ENCODE results near the gene REPS1.
"Not testable (repeated sequence)": the region's sequence is repeated elsewhere in the genome, so short reads cannot be mapped to it uniquely, and the experiment has no call there.

REPS1 gene

DNA sequence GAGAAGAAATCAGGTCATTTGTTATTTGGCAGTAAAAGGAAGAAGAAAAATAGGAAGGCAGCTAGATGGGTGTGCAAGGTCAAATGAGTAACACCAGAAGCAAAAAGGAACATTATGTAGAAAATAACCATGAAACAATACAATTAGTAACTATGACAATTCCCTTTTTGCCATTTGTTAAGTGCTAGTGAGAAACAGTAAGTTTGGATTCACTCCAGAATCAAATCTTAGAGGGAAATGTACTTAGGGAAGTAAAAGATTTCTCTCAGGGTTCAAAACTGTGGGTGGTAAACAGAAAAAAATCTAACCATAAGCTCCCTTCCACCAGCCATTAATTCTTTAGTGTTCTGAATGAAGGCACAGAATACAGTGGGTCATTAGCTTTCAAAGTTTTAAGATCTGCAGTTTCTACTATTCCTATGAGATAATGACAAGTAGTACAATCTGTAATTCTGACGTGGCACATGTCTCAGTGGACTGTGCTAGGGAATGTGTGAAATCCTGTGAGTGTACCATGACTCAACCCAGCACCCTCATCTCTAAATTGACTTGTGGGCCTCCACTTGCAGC lies 17.1 kb downstream of the REPS1 start:
- peak; percentile 17 for DNase-seq

DNA sequence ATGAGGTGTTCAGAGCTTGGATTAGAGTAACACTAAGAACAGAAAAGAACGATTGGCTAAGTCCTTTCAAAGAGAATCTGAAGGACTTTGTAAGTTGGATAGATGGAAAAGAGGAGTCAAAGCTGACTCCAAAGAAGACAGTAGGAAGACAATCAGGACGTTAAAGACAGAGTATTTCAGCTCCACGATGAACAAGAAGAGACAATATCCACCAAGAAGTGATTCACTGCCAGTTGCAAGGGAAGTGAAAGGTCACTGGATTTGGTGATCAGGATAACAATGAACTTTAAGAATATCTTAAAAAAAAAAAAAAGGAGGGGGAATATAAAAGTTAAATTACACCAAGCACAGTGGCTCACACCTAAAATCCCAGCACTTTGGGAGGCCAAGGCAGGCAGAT lies 17.9 kb downstream of the REPS1 start:
- no peak for DNase-seq

DNA sequence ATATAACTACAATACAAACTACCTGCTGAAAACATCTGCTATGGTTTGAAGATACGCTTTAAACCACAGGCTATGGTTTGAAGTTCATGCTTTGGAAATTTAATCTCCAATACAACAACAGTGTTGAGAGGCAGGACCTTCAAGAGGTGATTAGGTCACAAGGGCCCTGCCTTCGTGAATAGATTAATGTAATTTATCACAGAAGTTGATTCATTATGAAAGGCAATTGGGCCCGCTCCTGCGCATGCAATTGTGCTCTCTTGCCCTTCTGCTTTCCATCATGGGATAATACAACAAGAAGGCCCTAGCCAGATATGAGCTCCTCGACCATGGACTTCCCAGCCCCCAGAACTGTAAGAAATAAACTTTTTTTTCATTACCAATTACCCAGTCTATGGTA lies 21.2 kb downstream of the REPS1 start:
- DNase-seq = no peak

DNA sequence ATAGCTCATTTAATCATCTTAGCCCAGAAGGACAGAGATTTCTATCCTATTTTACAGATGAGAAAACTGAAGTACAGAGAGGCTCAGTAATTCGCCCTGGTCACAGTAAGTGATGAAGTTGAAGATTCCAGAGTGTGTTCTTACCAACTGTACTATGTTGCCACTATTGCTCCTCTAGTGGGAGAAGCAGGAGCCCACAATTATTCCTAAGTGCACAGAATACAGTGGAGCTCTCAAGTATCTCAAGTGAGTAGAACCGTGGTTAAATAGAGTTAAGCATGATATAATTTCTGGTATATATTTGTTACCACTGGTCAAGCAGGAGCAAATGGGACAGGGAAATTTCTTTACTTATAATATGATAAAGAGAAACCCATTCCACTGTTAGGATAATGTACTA lies 22.1 kb downstream of the REPS1 start:
- DNase-seq = no peak

DNA sequence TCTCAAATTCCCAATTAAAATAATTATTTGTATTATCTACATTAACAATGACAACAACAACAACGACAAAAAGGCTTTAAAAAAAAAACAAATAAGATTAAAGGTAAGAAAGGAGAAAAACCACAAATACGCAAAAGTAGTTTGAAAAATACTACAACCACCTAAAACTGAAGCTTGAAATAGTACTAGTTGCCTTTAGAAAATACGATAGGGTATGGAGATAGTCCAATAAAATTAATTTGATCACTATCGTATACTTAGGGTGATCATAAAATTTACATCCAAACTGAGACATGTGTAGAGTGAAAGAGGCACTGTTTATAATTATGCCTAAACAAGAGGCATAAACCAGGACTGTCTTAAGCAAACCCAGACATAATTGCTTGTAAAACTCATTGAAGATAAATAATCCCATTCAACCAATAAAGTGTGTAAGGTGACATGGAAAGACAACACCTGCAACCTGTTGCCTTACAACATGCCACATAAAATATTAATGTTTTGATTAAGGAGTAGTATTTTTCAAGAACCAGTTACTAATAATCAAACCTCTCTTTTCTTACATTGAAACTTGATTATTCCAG lies 22.7 kb downstream of the REPS1 start:
- DNase-seq = no peak

DNA sequence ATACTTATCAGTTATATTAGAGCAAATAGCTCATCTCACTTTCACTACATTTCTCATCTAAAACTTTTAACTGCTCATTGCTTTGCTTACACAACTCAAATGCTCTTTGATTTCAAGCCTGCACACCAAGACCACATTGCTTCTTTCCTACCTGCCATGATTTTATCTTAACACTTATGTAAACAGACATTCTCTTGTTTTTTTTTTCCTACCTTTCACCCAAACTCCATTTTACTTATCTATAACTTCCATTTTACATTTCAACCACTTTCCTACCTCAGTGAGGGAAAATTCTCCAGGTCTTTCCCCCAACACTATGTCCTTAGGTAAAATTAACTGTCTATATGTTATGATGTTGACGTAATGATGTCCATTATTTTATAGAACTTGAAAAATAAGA lies 24.0 kb downstream of the REPS1 start:
- no peak for DNase-seq

DNA sequence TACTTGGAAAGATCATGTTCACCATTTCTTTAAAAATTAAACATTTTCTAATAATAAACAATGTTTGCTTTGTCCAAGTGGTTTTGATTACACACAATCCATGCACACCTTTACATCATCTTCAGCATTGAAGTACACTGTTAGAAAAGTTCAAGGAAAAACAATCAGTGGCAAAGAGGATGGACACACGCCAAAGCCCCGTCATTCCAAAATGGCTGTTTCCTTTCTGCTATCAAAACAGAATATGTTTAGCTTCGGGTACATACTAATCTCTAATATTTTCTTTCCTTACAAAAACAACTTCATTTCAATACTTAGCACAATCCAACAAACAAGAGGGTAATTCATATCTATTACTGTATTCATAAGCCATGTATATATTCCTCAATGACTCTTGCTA lies 24.5 kb downstream of the REPS1 start:
- DNase-seq = no peak

DNA sequence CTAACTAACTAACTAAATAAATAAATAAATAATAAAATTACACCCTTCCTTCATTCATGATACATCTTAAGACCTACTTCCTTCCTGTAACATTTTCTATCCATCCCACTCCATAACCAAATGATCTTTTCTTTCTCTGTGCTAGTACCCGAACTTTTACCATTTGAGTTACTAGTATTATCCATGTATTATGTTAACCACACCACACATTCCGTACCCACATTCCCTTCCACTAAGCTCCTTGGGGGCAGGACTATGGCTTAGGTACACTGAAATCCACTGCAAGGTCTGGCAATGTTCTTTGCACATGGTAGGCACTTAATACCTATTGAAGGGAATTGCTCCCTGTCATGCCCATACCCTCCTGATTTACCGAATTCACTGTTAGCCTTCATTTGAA lies 24.9 kb downstream of the REPS1 start:
- DNase-seq = no peak

DNA sequence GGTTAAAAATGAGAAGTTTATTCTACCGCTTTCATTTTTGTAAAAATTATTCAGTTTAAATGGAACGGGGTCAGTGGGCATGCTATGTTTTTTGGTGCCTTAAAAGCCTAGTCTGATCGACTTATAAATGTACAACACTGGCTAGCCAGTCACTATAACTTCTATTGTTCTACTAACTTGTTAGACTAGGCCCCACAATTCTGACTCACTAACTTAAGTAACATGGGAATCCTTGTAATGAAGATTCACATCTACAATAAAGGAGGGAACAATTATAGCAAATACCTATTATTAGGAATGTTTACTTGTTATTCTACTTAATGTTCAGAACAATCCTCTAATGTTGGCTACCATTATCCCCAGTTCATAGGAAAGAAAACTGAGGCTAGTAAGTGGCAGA lies 28.5 kb downstream of the REPS1 start:
- DNase-seq = no peak

DNA sequence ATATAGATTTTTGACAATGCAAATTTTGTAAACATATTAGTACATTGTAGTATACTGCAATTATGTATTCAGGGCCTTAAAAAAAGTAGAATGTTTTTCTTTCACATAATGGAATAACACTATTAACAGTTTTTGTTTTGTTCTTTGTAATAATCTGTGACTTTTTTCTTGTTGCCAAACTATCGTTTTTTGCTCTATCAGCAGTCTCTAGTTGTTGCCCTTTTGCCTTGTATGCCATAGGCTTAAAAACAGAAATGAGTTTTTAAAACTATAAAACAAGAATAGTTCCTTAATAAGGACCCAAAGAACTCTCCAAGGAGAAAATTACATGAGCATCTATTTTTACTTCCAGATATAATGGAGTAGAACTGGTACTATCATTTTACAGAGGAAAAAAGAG lies 29.5 kb downstream of the REPS1 start:
- DNase-seq = no peak

DNA sequence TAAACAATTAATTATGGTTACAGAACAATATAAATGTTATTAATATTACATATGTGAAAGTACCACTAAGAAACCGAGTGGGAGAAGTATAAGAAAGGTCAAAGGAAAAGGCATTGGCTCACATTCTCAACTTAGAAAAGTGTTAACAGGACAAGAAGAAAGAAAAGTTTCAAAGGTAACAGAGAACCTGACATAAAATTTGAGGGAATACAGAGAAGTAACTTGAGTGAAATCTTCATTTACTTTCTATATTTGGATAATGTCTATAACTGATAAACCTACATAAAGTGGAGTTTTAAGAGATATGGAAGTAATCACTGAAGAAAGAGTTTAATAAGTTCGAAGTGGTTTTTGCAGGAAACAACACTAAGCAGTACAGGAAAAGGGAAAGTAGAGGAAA lies 30.1 kb downstream of the REPS1 start:
- DNase-seq = no peak

DNA sequence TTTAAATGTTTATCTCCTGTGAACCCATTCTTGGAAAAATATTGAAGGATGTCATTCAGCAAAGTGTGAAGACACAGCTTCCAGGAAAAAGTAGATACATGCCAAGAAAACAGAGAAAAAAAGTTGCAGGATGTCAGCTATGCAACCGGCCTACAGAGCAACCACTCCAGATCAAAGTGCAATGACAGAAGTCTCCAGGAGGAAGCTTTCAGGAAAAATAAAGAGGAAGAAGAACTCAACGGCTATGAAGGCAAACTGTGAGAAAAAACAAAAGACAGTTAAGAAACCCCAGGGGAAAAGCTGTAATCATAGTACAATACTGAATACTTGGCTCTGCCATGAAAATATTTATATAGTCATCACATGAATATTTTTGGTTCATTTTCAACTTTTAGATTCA lies 30.6 kb downstream of the REPS1 start:
- no peak for DNase-seq

DNA sequence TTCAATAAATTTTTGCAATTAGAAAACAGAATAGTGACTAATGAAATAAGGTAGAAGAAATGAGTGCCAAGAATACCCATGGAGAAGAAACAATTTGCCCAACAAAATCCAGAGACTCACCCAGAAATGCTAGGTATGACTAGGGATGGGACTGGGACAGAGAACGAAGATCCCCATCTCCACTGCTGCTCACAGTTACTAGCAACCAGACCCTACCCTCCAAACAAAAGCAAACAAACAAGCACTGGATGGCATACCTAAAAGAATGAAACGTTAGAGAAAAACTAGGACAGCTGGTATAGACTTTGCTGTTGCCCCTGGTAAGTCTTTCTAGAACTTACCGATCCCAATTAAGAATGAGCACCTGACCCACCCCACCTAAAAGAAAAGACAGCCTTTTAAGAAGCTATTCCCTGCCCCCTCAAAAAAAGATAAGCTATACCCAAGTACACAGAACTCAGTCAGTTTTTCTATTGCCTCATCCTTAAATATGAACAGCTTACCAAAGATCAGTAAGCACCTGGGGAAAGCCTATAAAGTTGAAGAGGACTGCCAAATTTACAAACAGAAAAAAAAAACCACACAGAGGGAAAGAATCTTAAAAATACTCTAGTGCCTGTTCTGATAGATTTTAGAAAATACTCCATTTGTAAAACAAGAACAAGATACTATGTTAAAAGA lies 31.7 kb downstream of the REPS1 start:
- no peak for DNase-seq

DNA sequence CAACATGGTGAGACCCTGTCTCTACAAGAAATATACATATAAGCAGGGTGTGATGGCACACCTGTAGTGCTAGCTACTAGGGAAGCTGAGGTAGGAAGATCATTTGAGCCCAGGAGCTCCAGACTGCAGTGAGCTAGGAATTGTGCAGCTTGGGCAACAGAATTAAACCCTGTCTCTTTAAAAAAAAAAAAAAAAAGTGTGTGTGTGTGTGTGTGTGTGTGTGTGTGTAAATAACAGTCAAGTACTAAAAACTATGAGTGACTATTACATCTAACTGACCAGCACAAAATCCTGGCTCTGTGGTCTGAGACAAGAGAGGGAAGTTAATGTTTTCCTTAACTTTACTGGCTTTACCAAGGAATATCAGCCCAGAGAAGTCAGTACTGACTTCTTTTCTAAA lies 32.8 kb downstream of the REPS1 start:
- no peak for DNase-seq

DNA sequence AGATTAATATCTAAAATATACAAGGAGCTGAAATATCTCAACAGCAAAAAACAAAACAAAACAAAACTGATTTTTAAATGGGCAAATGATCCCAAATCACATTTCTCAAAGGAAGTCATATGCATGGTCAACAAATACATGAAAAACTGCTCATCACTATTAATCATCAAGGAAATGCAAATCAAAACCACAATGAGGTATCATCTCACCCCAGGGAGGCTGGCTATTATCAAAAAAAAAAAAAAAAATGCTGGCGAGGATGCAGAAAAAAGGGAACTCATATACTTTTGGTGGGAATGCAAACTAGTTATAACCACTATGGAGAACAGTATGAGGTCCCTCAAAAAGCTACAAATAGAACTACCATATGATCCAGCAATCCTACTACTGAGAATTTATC lies 34.6 kb downstream of the REPS1 start:
- no peak for DNase-seq

DNA sequence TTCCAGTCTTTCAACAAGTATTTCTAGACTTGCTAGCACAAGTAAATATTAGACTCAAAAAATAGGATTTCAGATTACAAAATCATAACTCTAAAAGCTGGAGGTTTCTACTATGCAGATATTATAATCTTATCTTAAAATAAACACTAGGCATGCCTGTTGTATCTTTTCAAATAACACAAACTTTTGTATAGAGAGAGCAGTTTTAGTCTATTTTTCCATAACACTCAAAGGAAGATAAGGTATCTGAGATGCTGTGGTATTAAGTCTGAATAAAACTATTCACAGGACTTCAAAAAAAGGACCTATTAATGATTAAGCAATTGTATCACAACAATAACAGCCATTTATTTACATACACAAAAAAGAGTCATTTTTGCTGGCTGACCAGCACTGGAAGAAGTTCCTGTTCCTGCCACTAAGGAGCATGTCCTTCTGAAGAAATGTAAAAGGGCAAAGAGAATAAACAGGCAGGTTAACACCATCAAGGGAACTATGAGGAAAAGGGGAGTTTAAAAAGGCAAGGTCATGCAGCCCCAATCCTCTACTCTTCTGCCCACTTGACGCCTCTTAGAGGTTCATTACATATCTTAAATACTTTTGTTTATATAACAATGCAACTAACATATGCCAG lies 39.4 kb downstream of the REPS1 start:
- no peak for DNase-seq

DNA sequence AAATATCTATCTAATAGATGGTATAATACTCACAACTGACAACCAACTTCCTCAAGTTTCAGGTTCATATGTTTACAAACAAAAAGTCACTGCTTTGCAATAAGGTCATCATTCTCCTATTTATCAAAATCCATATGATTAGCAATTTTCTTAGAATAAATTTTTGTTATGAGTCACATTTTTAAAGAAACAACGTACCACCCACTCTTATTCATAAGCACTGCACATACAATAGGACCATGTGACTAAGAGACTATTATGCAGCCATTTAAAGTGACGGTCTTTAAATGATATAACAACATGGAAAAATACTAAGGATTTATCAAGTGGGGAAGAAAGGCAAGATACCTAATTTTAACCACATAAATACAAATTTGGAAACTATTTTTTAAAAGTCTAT lies 40.0 kb downstream of the REPS1 start:
- DNase-seq = no peak

DNA sequence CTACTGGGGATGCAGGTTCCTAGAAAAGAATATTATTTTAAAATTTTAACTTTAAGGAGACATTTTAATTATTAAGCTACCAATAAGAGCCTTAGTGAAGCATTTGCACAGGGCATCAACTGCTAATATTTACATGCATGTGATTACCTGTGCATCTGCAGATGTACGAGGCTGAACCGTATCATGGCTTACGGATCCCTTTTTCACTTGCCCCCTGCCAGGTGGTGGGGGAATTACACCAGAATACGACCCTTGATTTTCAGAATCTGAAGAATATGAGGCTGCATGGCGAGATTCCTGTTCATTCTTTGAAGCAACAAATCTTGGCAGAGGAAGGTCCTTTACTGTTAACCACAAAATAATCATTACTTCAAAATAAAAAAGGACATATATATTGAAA lies 42.7 kb downstream of the REPS1 start:
- DNase-seq = no peak

DNA sequence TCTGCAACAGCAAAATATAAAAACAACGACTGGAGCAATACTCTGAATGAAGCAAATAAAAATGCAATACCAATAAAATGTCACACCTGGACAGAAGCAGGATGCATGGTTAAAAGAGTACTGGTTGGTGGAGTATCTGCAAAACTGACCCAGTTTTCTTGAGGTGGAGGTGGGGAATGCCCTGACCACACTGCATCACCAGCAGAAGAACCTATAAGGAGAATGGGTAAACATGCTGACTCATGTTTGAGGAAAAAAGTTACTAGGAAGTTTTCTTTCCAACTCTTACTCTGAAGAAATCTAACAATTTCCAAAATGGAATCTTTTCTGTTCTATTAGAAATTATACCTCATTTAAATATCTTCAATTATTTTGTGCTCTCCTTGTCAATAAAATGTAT lies 43.6 kb downstream of the REPS1 start:
- peak; percentile 19 for DNase-seq

DNA sequence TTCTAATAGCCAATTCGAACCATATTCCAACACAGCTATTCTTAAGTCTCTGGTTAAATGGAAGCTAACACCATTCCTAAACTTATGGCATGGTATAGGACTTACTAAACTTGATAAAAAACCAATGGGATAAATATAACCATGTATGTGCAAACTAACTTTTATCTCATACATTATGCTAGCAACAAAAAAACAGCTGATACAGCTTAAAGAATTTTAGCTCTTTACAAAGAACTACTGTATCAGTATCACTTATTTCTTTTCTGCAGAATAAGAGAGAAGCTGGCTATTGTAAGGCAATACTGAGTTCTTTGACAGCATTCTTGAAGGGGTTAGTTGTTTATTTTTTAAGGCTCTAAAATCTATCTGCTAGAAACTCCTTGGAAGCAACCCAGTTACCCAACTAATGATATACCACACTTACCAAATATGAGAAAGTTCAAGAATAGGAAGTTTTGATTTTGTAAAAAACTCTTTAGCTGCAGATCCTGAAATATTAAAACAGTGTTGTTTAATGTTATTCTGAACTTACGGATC lies 44.9 kb downstream of the REPS1 start:
- DNase-seq = no peak

DNA sequence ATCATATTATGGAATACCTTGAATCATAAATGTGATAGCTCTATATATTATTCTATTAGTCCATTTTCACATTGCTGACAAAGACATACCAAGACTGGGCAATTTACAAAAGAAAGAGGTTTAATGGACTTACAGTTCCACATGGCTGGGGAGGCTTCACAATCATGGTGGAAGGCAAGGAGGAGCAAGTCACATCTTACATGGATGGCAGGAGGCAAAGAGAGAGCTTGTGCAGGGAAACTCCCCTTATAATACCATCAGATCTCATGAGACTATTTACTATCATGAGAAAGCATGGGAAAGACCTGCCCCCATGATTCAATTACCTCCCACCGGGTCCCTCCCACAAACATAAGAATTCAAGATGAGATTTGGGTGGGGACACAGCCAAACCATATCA lies 51.2 kb downstream of the REPS1 start:
- DNase-seq = not testable (repeated sequence)

DNA sequence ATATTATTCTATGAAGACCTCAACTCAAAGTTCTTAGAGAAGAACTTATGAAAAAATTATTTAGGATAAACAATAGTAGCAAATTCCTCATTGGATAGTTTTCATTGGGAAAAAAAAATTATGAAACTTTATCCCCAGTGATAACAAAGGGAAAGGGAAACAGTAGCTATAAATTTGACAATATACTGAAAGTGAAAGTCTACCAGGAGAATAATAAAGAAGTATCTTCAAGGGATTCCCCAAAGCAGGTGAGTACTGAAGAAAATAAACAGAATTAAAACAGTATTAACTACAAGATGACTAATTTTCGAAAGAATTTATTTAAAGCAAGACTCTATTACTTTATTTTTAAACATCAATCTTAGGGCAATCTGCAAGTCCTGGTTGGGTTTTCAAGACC lies 56.4 kb downstream of the REPS1 start:
- no peak for DNase-seq

DNA sequence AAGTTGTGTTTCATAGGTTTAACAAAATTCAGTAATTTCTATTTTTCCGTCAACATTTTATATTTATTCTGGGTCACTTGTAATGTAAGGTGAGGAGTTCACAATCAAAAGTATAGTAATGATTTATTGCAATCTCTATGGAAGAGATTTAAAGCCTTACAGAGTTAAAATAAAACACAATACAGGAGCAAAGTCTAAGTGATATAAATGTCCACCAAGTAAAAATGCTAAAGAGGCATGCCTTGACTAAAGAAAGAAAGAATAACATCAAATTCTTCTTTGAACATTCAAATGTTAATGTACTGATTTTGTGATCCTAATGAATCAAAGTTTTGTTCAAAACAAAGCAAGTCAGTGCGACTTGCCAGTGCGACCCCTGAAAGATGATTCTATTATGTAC lies 61.5 kb downstream of the REPS1 start:
- DNase-seq = no peak

DNA sequence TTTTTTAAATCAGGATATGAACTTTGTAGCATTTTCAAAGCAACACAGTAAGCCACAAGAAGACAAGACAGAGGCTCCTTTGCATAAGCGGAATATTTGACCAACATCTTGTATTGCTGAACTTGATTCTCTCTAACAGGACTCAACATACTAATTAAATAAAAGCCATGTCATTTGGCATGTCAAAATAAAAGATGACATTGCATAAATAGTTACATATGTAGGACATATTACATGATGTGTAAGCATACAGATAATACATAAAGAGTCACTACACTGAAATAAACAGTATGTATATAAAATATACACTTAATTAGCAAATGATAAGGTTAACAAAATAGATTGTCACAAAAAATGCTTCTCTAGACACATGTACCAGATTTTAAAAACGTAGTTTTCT lies 62.2 kb downstream of the REPS1 start:
- no peak for DNase-seq

Measured in CD4-positive, alpha-beta T cell treated with Interleukin-17A for 4 hours (primary cell).